Right lobe of liver (tissue), 4 donors: ENCODE data around the gene PDGFD.

Experiments
- CTCF ChIP-seq, 4 donors: fragments of 200-600 bp in 3 of 4; fragments of 450-650 bp in 1 of 4; IDR thresholded peaks; one replicate each; pipeline versions ENCODE4 v1.5.1 to v1.8.0; 2016 to 2022; ENCODE audit warnings: antibody characterized with exemption in 4 of 4, mild to moderate bottlenecking in 2 of 4
- POLR2A ChIP-seq: fragments of 450-650 bp; IDR thresholded peaks from one replicate; pipeline ENCODE4 v1.6.1; 2017; ENCODE audit warnings: antibody characterized with exemption, mild to moderate bottlenecking
- donor health status: DM: no; HTN: no; CAD: no.
- donor health status: DM: no; HTN: no; CAD: no.
- donor health status: DM: no; HTN: yes; CAD: no.

GRCh38 chr11:103910721-103911120 is 253.2 kb downstream of the PDGFD start:
- TF ChIP-seq CTCF (IDR thresholded peaks at IDR 0.05) (no peak), POLR2A (no peak)
